Epithelial cell of prostate (primary cell): Measurements from ENCODE around the gene CTIF.
"Not testable (repeated sequence)": the region's sequence is repeated elsewhere in the genome, so short reads cannot be mapped to it uniquely, and the experiment has no call there.

Experiments
- DNase-seq: peaks from one replicate; pipeline ENCODE4 v3.0.0-alpha.2; 2011; ENCODE audit warnings: low read depth, low spot score
- H3K27ac ChIP-seq: fragments of 450-650 bp; 2 replicates; pipeline ENCODE4 v1.5.1; 2017; ENCODE audit warnings: mild to moderate bottlenecking

CTIF gene

GRCh38 chr18:48802543-48803290 lies 263.9 kb downstream of the CTIF start:
- no peak overlapping the region for H3K27ac ChIP-seq
- DNase-seq: no peak

- no peak for DNase-seq
- H3K27ac ChIP-seq: no peak overlapping the region
These were observed 264.7 kb downstream of the CTIF start for GRCh38 chr18:48803518-48803917.

GRCh38 chr18:48803951-48804855 lies 265.4 kb downstream of the CTIF start:
- DNase-seq: no peak
- no peak overlapping the region for H3K27ac ChIP-seq

GRCh38 chr18:48804856-48805610 lies 266.2 kb downstream of the CTIF start:
- no peak for DNase-seq
- no peak overlapping the region for H3K27ac ChIP-seq

DNA sequence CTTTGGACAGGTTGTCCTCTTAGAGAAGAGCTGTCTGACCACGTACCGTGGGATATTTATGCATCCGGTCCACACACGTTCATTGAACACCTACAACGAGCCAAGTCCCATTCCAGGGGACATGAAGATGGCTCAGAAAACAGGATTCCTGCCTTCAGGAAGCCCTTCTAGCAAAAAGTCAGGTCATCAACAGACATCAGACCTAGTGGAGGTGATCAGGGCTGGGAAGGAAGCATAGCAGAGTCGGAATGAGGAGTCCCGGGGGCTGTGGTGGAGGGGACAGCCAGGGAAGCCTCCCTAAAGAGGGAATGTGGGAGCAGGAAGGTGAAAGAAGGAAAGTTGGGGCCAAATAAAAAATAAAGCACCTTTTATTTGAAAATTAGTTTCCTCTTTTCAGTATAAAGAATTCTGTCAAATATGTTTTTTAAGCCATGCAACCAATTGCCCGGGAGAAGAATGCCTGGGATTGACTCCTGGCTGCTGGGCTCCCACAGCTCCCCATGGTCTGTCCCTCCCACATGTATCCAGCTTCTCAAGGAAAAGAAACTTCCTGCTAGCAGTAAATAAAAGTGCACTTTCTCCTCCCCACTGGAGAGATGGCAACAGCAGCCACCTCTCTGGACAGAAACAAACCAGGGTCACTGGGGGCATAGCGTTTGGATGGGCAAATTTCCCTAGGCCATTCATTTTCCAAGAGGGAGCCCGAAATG lies 267.1 kb downstream of the CTIF start:
- no peak for DNase-seq

GRCh38 chr18:48806551-48807261 lies 267.9 kb downstream of the CTIF start:
- no peak overlapping the region for H3K27ac ChIP-seq
- no peak for DNase-seq

More for the DNA sequence above, 267.1 kb downstream of the CTIF start:
- H3K27ac ChIP-seq: no peak overlapping the region

- no peak for DNase-seq
- no peak overlapping the region for H3K27ac ChIP-seq
These were observed 269.6 kb downstream of the CTIF start for GRCh38 chr18:48808476-48808875.

DNA sequence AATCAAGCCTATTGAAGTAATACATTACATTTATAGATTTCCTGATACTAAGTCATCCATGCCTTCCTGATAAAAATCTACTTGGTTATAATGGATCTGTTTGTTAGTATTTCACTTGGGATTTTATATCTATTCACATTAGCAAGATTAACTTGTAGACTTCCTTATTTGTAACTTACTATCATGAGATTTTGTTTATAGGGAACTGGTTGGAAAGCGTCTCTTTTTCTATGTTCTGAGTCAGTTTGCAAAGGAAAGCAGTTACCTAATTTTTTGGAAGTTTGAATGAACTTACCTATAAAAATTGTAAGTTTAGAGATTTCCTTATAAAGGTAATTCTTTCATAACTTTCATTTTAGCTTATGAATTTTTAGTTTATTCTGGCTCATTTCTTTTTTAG lies 270.5 kb downstream of the CTIF start:
- no peak for DNase-seq
- H3K27ac ChIP-seq: no peak overlapping the region

DNA sequence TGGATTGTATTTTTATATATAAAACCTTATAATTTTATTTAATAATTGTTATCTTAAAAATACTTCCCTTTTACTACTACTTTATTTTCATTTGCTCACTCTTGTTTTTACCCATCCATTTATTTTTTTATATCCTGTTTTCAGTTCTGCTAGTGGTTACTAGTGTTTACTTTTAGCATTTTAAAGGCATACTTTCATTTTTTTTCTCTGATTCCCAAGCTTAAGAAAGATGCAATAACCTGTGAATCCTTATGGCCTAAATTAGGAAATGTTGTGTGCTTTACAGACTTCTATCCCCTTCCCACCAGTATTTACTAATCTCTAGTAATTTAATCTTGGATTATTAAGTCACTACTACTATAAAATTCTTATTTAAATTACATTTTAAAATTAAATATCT lies 272.0 kb downstream of the CTIF start:
- no peak for DNase-seq
- H3K27ac ChIP-seq: no peak overlapping the region

GRCh38 chr18:48811401-48811800 lies 272.6 kb downstream of the CTIF start:
- no peak for DNase-seq
- no peak overlapping the region for H3K27ac ChIP-seq

DNA sequence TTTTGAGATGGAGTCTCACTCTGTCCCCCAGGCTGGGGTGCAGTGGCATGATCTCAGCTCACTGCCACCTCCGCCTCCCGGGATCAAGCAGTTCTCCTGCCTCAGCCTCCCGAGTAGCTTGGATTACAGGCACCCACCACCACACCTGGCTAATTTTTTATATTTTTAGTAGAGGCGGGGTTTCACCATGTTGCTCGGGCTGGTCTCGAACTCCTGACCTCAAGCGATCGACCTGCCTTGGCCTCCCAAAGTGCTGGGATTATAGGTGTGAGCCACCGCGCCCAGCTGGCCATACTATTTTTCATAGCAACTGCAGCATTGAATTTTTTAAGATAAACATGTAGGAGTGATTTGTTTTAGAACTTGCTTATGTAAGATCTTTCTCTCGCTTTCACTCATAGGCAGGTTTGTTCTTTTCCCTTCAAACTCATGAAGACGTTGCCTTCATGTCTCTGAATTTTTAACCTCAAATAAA lies 273.2 kb downstream of the CTIF start:
- not testable (repeated sequence) for DNase-seq, H3K27ac ChIP-seq

DNA sequence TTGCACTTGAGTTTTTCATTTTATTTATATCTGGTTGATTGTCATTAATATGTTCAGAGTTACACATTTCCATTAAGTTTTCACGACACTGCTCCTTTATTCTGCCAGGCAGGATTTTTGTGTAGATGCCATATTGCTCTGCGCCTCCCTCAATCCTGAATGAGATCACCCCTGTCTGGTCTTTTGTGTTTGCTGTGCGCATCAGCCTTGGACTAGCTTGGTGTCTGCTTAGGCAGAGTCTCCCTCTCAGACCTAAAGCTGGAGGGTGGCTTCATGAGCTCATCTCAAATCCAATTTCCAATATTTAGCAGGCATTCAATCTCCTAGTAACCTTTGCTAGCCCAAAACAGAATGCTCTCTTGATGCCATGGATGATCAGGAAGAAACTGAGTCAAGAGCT lies 274.5 kb downstream of the CTIF start:
- H3K27ac ChIP-seq: no peak overlapping the region
- no peak for DNase-seq

DNA sequence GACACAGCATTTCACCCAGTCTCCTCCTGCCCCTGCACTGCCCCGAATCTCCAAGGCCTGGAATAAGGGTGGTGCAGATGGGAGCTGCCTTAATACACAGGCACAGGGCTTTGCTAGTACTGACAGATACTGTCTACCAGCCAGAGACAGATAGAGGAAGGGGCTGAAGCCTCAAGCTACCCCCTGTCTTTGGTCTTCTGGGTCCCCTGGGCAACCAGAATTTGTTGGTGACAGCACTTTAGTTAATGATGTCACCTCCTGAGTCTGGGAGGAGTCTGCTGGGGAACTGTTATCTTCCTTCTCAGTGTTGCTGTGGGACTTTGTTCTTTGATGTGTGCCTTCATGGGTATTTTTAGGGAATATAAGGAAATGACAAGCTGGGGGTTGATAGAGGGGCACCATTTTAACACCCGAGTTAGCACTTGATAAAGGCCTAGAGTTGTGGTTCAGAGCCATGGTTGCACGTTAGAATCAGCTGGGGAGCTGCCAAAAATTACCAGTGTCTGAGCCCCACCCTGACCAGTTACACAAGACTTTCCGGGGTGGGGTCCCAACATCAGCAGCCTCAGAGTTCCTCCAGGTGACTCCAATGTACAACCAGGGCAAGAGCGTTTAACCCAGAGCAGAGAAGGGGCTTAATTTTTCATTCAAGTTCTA lies 275.1 kb downstream of the CTIF start:
- no peak overlapping the region for H3K27ac ChIP-seq
- no peak for DNase-seq

GRCh38 chr18:48814490-48815178 lies 275.8 kb downstream of the CTIF start:
- DNase-seq: no peak
- no peak overlapping the region for H3K27ac ChIP-seq

DNA sequence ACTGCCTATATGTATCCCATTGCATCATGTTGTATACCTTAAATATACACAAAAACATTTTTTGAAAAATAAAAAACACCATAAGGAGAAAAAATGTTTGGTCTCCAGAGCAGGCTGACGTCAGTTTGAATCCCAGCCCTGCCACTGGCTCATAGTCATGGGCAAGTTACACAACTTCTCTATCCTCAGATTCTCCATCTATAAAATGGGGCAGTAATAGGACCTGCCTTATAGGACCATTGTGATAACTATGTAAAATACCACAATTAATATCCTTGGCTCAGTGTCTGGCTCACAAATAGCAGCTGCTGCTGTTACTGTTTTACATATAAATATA lies 276.3 kb downstream of the CTIF start:
- no peak for DNase-seq
- no peak overlapping the region for H3K27ac ChIP-seq

DNA sequence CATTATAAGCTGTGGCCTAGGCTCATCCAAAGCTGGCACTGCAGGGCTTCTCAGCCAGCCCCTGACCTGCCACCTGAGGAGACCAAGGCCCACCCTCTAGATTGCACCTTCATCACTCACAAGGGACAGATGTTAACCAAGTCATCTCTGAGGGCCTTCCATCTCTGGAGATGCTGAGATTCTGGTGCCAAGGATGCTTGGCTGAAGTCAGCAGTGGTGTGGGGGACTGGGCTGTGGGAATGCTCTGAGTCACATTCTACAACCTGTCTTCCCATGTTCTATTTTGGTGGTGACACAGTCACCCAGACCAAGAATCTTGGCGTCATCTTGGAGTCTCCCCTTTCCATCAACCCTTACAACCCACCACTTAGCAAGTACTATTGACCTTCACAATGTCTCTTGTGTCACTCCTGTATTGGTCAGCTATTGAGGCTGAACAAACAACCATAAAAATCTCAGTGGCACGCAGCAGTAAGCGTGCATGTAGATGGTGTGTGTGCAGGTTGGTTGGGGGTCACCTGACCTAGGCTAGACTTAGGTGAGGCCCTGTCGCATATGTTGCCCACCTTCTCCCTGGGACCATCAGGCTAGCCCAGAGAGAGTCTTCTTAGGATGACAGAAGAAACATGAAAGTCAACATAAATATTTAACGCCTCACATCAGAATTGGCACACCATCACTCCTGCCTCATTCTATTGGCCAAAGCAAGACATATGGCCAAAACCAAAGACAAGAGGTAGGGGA lies 276.9 kb downstream of the CTIF start:
- no peak overlapping the region for H3K27ac ChIP-seq
- DNase-seq: no peak

DNA sequence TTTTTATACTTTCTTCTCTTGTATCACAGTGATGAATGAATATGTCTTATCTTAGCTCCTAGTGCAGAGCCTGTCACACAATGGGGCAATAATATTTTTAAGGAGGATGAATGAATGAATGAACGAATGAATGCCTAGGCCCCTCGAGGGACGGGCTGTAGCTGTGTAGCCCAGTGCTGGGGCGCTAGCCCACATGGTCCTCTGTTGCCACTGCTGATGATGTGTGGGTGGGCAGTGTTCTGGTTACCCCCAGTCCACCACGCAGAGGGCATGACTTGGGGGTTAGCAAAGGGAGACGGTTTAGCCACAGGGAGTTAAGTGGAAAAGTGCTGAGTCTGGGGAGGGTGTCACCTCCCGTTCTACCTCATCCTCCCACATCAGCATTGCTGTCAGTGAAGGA lies 277.7 kb downstream of the CTIF start:
- DNase-seq: no peak
- no peak overlapping the region for H3K27ac ChIP-seq

DNA sequence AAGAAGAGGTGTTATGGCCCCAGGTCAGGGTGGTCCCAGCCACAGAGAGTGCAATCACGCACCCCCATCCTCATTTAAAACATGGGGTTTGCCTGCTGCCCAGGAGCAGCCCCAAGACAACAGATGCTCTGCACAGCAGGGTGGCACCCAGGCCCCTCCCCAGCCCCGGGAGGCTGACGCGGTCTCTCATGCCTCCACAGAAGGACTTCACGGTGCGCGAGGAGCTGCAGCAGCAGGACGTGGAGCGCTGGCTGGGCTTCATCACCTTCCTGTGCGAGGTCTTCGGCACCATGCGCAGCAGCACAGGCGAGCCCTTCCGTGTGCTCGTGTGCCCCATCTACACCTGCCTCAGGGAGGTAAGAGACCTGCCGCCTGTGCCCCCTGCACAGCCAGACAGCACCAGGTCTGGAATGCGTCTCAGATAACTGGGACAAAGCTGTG lies 278.2 kb downstream of the CTIF start:
- H3K27ac ChIP-seq: no peak overlapping the region
- no peak for DNase-seq
